Islet of Langerhans (tissue), 1 donor: ENCODE results near the gene PHLPP1.
"Not testable (repeated sequence)": the region's sequence is repeated elsewhere in the genome, so short reads cannot be mapped to it uniquely, and the experiment has no call there.

Experiments used
- FAIRE-seq: peaks from one replicate; lab custom pipeline; 2011; peaks lifted over from hg19 to GRCh38; lab: Jason Lieb, UNC

PHLPP1 gene

GRCh38 chr18:62773691-62774090, 58.4 kb downstream of the PHLPP1 start:
- FAIRE-seq = no peak

DNA sequence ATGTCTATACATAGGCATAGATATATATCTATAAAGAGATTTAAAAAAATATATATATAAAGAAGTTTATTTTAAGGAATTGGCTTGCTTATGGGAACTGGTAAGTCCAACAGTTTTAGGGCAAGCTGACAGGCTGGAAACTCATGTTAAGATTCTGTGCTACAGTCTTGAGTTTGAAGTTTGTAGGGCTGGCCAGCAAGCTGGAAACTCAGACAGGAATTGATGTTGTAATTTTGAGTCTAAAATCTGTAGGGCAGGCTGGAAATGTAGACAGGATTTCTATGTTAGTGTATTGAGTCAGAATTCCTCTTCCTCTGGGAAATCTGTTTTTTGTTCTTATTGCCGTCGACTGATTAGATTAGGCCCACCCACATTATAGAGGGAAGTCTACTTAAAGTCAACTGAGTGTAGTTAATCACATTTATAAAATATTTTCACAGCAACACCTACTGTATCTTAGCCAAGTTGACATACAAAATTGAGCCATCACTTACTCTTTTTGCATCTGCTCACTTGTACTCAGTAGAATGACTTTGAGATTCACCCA, 60.8 kb downstream of the PHLPP1 start:
- no peak for FAIRE-seq

- FAIRE-seq = no peak
Measured at GRCh38 chr18:62777814-62778213, 62.5 kb downstream of the PHLPP1 start.

DNA sequence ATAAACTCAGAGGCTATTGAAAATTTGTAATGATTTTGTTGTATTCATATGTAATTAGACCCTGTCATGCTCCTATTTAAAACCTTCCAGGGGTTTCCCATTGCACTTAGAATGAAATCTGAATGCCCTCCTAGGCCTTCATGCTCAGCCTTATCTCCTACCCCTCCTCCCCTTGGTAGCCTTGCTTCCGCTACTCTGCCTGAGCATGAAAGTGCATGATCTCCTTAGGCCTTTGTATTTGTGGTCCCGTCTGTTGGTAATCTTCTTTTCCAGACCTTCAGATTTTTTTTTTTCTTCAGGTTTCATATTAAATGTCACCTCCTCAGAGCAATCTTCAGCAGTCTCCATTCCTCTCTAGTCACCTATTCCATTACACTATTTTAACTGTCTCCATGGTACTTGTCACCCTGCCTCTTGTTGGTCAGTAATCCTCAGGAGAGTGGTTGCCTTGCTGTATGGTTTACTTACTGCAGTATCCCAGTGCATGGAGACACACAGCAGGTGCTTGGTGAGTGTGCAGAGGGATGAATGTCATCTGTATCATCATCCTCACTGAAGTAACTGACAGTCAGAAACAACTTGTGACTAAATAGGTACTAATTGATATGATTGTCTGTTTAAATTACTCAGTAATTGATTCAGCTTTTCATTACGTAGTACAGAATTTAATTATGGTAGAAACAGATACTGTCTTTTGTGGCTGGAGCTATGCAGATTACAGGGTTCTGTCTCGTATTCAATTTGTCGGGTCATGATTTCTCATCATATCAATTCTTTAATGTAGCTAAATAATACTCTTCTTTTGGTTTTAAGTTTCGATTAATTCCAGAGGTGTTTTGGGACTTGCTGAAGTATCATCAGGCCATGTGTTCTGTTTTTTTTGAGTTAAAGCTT, 63.9 kb downstream of the PHLPP1 start:
- no peak for FAIRE-seq

DNA sequence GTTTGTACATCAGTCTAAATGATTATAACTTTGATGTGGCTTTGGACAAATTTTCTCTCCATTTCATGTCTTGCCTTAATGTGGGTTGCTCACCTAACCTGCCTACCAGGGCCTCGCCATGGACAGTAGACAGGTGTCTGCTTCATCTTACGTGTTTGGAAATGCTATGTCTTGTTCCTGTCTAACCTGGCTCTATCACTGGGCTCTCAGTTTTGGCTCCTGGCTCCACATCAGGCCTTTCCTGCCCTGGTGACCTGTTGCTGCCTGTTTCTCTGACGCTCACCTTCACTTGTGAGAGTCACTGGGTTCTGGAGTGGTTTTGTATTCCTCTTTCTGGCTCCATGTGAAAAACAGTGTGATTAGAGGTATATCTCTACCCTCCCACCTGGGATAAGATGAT, 65.9 kb downstream of the PHLPP1 start:
- no peak for FAIRE-seq

DNA sequence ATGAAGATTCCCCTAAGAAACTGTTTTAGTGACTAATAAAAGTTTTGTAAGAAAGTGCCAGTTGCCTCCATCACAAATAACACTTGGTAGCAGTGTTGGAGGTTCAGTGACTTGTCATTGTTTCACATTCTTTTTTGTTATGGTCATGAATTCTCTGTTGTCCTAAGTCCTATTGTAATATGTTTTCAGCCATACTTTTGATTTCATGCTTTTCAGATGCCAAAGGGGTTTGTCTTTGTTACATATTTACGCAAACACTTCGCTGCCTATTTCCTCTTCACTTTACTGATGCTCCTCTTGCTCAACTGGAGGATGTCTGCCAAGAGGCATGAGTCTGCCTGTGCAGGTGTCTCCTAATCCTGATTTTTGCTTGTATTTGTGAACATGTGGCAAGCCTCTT, 66.6 kb downstream of the PHLPP1 start:
- FAIRE-seq = no peak

- FAIRE-seq = no peak
Measured at GRCh38 chr18:62784338-62784965, 69.1 kb downstream of the PHLPP1 start.

DNA sequence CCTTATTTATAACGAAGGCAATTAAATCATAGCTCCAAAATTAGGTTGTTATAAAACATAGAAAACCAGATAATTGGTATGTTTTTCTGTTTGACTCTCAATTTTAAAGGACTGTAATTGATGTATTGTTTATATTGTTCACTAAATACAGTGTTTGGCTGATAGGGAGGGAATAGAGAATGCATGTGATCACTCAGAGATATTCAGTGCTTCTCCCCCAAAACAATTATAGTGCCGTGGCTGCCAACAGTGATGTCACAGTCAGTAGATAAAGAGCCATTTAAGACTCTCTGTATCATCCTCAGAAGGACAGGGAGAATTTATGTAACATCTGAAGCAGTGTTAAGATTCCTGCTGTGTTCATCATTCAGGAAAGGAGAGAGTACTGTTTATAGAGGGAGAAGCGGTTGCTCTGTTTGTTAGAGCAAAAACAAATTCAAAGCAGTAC, 69.6 kb downstream of the PHLPP1 start:
- FAIRE-seq = no peak

DNA sequence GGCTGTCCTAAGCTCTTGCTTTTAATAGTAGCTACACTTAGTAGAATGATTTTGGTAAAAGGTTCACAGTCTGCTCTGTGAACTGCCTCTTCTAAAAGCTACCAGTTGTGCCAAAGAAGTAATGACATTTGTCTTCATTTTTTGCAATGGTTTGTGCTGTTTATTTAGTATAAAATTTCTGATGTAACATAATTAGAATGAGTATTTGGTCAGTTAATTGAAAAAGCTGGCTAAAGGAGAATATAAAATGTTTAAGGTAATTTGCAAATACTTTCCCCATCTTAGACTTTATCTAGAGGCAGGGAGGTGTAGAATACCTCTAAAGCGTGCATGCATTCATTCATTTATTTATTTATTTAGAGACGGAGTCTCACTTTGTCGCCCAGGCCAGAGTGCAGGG, 71.3 kb downstream of the PHLPP1 start:
- no peak for FAIRE-seq

DNA sequence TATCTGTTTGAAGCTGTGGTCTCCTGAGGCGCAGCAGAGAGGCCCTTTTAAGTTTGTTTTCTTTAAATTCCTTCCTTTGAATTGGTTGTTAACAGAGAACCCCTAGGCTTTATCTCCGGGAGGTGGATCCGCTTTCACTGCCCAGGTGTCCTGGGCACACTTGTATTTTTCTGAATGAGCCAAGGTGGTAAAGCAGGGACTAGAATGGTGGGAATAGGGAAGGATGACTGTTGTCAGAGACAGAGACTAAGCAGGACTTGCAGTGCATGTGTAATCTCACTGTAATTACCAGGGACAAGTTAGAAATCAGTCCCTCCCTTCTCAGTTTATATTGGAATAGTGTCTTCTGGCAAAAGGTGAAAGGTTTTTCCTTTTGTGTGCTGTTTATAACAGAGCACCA, 72.8 kb downstream of the PHLPP1 start:
- no peak for FAIRE-seq

DNA sequence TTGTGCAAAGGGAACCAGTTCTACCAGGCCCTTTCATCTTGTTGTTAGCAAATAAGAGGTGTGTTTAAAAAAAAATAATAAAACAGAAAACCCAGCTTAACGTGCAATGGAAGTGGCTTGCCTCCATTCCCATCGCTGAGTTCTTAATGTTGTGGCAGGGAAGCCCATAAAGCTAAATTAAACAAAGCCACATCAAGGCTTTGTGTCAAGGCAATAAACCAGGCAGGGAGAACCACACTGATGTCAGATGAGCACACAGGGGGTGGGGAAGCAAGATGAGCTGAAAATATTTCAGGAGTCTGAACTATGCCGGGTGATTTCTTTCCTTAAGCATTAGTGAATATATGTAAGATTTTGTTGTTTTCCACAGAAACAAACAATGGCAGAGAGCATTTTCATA, 73.5 kb downstream of the PHLPP1 start:
- no peak for FAIRE-seq

- no peak for FAIRE-seq
Measured at GRCh38 chr18:62790871-62791772, 75.8 kb downstream of the PHLPP1 start.

DNA sequence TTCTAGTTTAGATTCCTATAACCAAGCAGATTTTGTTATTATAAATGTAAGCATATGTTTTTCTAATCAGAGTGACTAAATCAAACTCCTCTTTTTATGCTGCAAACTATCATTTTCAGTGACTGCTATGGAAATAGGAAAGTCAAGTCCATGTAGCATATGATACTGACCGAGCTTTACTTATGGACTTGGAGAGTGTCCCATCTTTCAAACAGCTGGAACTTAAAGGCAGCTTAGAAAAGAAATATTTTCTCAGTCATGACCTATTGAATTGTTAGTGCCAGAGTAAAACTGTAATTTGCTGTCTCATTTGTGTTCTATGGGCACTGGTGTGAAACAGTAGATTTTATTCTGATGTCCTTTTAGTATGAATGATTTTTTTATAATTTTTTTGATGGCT, 76.7 kb downstream of the PHLPP1 start:
- FAIRE-seq = no peak

DNA sequence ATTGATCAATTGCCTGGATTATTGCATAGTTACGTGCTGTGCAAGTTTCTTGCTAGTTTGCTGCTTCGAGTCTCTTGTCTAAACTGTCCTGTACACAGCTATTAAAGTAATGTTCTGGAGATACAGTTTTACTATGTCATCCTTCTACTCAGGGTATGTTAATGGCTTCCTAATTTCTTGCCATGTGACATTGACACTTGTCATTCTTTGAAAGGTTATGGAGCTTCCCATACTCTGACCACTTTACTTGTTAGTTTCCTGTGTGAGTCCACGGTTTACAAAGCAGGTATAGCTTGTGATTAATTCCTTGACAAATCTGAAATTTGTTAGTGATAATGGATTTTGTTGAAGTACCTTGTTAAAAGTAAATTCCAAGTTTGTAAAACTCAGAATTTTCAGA, 80.5 kb downstream of the PHLPP1 start:
- FAIRE-seq = no peak

GRCh38 chr18:62796216-62796621, 80.9 kb downstream of the PHLPP1 start:
- FAIRE-seq = no peak

- no peak for FAIRE-seq
Measured at GRCh38 chr18:62797329-62797728, 82.0 kb downstream of the PHLPP1 start.

- FAIRE-seq = no peak
Measured at GRCh38 chr18:62799977-62800376, 84.6 kb downstream of the PHLPP1 start.

DNA sequence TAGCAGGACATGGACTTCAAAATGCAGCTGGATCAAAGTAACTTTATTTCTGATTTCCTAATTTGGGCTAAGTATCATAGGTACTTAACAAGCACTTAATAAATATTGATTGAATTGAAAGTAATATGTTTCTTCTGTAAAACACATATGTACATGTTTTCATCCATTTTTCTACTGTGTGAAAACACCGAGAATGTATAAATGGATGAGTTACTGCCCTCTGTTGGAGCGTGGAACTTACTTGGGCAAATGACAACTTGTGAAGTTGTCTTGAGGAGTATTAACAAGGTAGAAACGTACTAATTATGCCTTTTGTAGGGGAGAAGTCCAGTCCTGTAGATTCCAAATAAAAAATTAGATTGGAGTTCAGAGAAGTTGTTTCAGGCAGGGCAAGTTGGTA, 87.2 kb downstream of the PHLPP1 start:
- no peak for FAIRE-seq

- no peak for FAIRE-seq
Measured at GRCh38 chr18:62807396-62807795, 92.1 kb downstream of the PHLPP1 start.

DNA sequence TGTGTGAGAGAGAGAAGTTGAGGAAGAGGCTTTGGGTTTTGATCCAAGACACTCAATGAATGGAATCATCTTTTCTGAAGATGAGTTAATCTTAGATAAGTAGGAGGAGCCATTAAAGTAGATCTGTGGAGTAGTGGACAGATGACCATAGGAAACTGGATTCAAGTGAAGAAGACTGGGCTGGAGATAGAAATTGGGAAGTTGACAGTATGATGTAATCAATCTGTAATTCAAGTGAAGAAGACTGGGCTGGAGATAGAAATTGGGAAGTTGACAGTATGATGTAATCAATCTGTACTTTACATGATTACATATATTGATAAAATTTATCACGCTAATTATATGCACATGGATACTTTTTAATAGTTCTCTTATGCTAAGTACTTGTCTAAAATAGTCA, 92.8 kb downstream of the PHLPP1 start:
- peak; percentile 82 for FAIRE-seq

DNA sequence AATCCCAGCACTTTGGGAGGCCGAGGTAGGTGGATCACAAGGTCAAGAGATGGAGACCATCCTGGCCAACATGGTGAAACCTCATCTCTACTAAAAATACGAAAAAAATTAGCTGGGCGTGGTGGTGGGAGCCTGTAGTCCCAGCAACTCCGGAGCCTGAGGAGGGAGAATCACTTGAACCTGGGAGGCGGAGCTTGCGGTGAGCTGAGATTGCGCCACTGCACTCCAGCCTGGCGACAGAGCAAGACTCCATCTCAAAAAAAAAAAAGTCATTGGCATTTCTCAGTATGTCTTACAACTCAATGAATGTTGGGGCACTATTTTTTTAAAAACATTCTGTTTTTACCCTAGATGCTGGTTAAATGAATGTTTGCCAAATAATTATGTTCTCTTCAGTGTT, 94.1 kb downstream of the PHLPP1 start:
- not testable (repeated sequence) for FAIRE-seq

DNA sequence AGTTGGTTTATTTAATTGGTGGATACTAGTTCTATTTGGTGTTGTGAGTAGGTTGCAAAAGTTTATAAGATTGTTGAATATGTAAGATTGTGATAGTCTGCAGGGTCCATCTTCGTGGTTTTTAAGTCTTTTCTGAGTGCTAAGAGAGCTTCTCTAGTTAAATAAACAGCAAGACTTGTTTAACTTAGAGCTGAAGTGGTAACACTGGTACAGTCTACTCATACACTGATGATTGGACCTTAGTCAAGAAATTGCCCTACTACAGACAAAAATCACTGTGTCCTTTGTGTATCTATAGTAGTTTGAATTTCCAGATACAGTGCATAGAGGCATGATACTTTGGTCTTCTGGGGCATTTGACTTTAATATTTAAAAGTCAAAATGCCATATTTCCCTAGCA, 94.6 kb downstream of the PHLPP1 start:
- FAIRE-seq = no peak
